Activated CD8-positive, alpha-beta memory T cell treated with anti-CD3 and anti-CD28 coated beads, Interleukin-2, amount 50 U/mL, for 24 hours (primary cell): Measurements from ENCODE around the gene BEST2.
"Not testable (repeated sequence)": the region's sequence is repeated elsewhere in the genome, so short reads cannot be mapped to it uniquely, and the experiment has no call there.

Source experiments
- DNase-seq: peaks from one replicate; pipeline ENCODE4 v3.0.0-alpha.2; 2020; ENCODE audit errors: extremely low read depth

BEST2 gene

DNA sequence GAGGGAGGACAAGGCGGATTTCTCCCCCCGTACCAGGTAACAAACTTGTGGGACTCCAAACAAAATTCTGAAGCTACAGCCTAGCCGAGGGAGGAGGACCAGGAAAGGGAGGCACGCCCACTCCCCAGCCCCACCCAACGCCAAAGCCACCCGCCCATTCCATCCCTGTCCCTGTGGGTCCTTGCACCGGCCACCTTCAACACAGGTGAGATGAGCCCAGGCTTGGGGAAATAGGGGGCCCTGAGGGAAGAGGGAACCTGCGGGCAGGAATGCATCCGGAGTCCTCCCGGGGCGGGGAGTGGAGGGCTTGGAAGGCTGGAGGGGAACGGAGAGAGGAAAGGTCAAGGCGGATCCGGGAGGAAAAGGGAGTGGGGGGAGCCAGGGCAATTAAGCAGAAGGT is at the start of gene BEST2:
BEST2 (plus strand) TSS at position 157 of the 400 bp plus-strand sequence. CDS start 802 bp downstream, outside the sequence.
- no peak for DNase-seq

DNA sequence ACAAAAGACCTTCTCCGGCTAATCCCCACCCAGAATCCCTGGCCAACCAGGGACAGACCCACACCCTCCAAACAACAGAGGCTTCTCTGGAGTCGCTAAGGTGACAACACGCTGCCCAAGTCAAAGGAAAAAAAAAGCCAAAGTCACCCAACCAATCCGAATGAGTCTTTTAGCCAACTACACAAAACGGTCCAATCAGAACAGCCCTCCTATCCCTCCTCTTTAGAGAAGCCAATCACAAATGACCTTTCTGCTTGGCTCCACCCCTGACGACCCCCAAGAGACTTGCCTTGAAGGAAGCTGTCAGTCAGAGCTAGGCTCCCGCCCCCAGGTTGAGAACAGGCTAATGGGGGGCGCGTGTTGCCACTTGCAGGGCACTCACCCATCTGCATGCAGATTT is 48.5 kb upstream of the BEST2 start:
- DNase-seq: no peak

DNA sequence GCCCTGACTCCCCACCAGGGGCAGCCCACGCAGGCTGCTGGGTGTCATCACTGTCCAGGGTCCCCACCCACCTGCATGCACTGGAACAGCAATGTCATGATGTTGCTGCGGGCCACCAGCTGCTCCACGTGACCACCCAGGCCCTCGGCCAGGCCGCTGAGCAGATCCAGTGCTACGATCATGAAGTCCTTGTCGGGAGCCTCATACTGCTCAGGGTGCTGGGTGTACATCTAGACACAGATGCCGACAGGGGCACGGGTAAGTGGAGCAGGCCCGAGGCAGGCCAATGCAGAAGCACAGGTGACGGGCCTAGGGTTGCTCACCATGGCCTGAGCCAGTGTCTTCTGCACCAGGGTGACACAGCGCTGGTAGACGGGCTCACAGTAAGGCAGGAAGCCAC is 46.4 kb upstream of the BEST2 start:
- DNase-seq: no peak

DNA sequence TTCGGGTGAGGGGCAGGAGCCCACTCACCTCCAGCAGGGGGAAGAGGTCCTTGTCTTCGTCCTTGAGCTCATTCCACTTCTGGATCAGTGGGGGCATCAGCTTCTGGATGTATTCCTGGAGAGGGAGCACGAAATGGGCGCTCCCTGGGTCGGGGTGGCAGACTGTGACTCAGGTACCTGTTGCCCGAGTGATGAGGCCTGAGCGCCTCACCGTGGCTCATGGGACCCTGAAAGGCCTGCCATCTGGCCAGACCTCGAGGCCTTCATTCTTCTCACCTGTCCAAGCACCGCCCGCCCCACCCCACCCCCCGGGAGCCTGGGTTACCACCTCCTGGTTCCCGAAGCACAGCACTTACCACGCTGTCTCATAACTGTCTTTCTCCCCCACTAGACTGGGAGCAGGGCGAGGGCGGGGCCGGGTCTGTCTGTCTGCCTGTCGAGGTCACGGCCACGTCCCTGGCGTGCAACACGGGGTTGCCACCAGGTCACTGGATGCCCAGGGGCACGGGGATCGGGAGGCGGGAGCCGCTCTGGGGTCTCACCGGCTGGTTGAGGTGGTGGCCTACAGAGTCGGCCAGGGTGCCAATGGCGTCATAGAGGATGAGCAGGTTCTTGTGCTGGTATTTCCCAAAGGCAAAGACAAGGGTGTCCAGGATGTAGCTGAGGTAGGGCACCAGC is 45.8 kb upstream of the BEST2 start:
- DNase-seq: no peak

DNA sequence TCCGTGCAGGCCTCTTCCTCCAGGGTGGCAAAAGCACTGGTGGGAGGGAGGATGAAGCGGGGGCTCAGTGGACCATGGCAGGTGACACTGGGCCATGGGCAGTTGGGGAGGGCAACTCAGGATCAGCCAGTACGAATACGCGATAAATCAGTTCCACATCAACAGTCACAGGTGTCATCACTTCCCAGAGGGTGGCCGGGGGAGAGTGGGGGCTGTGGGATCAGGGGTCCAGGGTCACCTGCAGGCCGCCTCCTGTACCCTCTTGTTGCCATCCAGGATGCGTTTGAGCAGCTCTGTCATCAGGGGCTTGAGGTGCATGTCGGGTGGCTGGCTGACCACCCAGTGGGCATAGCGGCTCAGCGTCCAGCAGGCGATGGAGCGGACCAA is 45.3 kb upstream of the BEST2 start:
- DNase-seq: no peak

DNA sequence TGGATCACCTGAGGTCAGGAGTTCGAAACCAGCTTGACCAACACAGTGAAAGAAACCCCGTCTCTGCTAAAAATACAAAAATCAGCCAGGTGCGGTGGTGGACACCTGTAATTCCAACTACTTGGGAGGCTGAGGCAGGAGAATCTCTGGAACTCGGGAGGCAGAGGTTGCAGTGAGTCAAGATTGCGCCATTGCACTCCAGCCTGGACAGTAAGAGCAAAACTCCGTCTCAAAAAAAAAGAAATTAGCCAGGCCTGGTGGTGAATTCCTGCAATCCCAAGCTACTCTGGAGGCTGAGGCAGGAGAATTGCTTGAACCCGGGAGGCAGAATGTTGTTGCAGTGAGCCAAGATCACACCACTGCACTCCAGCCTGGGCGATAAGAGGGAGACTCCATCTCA is 43.0 kb upstream of the BEST2 start:
- no peak for DNase-seq

DNA sequence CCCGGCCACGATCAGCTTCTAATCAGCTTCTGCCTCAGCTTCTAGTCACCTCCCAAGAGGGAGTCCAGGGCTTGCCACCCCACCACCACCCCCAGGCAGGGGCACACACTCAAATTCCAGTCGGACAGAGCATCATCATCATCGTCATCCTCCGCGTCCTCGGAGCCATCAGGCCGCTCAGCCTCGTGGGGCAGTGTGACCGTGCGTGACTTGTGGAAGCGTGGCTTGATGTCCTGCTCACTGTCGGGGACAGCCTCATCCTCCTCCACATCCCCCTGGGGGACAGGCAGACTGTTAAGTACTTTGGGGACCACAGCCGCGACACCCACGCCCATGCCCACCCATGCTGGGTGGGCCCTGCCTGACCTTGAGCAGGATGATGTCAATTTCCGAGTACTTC is 40.4 kb upstream of the BEST2 start:
- no peak for DNase-seq

DNA sequence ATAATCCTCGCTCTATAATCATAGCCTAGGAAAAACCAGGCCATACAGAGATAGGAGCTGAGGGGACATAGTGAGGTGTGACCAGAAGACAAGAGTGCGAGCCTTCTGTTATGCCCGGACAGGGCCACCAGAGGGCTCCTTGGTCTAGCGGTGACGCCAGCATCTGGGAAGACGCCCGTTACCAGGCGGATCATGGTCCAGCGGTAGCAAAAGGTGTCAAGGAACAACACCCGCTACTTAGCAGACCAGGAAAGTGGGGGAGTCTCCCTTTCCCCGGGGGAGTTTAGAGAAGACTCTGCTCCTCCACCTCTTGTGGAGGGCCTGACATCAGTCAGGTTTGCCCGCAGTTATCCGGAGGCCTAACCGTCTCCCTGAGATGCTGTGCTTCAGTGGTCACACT is 39.5 kb upstream of the BEST2 start:
- not testable (repeated sequence) for DNase-seq

DNA sequence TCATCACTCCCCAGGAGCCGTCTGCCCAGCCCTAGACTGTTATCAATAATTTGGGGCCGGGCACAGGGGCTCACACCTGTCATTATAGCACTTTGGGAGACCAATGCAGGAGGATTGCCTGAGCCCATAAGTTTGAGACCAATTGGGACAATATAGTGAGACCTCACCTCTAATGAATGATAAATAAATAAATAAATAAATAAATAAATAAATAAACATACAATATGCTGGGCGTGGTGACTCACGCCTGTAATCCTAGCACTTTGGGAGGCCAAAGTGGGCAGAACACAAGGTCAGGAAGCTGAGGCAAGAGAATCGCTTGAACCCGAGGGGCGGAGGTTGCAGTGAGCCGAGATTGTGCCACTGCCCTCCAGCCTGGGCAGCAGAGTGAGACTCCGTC is 38.3 kb upstream of the BEST2 start:
- DNase-seq: not testable (repeated sequence)

DNA sequence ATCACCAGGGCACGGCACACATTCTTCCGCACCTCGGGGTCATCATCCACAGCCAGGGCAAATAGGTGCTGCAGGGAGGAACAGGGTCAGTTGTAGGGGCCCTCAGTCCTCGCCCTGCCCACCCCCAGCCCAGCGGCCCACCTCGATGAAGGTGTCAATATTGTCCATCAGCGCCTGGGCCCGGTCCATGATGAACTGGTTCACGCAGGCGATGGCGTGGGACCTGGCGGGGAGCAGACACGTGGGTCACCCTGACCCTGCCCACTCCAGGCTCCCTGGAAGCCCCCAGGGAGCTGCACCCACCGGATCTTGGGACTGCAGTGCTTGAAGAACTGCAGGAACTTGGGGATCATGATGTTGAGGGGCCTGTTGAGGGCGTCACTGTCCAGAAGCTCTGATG is 36.5 kb upstream of the BEST2 start:
- DNase-seq: no peak

DNA sequence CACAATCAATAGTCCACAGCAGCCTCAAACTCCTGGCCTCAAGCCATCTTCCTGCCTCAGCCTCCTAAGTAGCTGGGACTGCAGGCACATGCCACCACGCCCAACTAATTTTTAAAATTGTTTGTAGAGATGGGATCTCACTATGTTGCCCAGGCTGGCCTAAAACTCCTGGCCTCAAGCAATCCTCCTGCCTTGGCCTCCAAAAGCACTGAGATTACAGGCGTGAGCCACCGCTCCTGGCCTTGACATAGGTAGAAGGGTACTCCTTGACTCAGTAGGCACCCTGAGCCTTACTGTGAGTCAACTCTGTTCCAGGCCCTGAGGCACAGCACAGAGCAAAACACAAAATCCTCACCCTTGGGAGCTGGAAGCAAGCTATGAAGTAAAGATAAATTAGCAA is 35.7 kb upstream of the BEST2 start:
- no peak for DNase-seq

DNA sequence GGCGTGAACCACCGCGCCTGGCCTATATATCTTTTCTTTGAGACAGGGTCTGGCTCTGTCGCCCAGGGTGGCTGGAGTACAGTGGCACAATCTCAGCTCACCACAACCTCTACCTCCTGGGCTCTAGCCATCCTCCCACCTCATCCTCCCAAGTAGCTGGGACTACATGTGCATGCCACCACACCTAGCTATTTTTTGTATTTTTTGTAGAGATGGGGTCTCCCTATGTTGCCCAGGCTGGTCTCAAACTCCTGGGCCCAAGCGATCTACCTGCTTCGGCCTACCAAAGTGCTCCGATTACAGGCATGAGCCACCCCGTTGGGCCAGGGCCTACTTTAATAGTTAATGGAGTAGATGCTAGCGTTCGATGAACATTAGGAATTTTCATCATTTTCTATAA is 31.3 kb upstream of the BEST2 start:
- no peak for DNase-seq

DNA sequence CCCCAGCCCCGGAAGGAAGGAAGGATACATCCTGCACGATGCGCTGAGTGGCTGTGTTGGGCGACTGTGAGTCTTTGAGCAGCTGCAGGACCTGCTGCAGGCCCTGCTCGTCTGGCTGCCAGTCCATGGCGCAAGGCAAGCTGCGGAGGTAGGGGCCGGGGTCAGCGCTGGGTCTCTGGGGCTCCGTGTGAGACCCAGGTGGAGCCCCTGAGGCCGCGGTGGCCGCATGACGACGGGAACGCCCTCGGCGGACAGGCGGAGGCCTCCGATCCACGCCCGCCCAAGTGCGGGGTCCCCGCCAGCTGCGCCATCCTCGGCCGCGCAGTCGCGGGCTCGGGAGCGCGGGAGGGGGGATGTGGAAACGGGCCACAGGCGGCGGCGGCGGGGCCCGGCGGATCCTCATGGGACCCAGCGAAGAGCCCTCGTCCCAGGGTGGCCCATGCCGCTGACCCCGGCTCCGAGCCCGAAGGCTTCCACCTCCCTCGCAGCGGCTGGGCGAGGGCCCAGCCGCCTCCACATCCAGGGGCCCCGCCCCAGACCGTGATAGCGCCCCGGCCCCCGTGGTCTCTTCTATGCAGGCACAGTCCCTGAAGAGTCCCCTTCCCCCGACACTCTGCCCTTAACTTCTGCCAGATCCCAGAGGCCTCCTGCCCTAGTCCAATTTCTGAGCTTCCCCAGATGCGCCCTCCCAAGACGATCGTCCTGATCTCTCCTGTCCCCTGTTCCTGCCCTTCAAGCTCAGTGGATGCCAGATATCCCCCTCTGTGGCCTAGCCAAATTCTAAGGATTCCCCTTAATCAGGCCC is 30.5 kb upstream of the BEST2 start:
- DNase-seq: no peak

DNA sequence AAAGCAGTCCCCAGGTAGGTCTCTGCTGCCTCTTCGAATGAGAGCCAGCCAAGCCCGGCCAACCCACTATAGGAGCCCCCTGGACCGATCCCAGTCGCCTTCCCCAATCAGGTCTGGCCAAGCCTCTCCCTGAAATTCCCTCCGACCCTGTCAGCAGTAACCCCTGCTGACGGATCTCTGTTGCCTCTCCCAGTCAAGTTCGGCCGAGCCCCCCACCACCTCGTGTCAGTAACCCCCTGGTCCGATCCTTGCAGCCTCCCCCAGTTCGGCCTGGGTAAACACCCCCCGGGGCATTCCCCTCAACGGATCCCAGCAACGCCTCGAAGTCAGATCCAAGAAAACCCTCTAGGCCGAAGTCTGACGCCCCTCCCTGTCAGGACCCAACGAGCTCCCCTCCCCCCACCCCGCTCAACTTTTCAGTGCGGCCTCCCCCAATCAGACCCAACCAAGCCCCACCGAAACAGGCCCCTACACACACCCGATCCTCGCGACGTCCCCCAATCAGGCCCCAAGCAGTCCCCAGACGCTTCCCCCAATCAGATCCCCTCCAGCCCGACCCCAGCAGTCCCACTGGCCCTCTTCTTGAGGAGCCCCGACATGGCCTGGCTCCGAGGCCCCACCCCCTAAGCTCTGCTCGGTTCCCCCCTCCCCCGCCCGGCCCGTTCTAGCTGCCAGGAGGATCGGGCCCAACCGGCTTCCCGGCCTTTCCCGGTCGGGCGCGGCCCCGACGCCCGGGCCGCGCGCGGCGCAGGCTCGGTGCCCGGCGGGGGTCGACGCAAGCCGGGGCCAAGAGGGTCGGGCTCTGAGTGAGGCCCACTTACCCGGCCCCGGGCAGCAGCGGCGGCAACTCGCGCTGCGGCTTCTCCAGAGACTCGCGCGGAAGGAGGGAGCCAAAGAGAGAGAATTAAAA is 29.7 kb upstream of the BEST2 start:
- DNase-seq: no peak

DNA sequence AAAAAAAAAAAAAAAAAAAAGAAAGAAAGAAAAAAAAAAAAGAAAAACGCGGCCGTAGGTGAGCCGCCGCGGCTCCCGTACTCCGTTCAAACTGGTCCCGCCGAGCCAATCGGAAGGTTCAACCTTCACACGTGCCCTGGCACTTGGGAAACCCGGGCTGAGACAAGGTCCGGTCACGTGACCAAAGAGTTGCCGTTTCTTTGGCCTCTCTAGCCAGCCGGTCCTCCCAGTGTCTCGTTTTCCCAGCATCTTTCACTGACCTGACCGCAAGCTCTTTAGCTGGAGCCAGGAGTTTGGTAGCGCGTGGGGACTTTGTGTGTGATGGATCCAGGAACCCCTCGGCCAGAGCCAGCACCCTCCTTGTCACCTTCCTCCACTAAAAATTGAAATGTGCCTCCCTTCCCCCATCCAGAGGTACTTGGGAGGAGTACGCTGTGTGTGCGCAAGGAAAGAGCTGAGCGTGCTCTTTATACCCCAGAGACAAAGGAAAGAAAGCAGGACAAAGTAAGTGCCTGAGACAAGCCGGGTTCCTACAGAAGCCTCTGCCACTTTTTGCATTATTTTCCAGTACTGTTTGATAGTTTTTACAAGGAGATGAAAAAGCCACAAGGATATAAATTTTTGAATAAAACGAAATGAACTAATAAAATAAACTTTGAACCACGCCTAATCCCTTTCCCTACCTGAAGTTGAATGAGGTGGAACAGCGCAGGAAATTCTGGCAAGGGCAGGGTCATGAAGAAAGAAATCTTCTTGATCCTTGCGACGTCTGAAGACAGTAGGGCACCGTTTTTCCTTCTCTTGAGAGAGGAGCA is 28.8 kb upstream of the BEST2 start:
- DNase-seq: peak; percentile 91

DNA sequence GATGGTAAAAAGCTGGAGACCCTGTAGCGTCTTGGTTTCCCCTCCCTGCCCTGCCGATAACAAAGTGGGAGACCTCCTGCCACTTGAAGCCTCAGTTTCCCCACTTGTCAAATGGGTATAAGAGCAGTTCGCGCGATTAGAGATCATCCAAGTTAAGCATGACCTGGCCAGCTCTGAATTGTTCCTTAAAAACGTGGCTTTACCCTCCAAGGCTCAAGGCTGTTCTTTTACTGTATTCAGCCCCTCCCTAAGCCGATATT is 28.3 kb upstream of the BEST2 start:
- DNase-seq: no peak

DNA sequence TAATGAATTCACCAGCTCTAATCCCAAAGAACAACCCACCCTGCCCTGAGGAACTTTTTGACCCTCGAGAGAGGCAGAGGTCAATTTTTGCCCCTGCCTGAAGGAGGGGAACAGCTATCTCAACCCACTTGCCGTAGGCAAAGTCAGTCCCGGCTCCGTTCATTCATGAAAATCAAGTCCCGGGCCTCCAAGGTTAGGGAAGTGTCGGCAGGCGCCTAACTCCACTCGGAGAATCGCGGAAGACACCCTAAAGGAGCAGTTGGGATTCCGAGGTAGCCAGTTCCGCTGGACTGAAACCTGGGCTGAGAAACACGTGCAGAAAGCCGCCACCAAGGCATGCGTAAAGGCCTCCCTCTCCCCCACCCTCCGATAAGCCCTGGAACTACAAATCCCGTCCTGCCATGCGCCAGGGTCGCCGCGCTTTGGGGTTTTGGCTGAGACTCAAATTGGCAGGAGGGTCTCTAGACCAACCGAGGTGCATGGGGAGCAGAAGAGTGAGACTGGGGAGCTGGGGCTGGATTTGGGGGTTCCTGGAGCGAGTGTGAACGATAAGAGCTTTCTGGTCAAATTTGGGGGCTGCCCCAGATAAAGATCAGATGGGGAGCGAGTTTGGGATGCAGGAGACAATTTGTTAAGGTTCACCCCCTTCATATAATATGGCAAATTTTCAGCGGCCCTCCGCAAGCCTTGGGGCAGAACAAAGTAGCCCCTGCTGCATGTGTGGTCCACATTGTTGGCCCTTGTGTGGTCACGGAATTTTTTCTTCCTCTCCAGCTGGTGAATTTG is 27.8 kb upstream of the BEST2 start, which contains the start of gene TNPO2:
TNPO2 (minus strand) TSS at position 292 of the 786 bp plus-strand sequence. CDS start 2,955 bp downstream, outside the sequence.
- DNase-seq: no peak

DNA sequence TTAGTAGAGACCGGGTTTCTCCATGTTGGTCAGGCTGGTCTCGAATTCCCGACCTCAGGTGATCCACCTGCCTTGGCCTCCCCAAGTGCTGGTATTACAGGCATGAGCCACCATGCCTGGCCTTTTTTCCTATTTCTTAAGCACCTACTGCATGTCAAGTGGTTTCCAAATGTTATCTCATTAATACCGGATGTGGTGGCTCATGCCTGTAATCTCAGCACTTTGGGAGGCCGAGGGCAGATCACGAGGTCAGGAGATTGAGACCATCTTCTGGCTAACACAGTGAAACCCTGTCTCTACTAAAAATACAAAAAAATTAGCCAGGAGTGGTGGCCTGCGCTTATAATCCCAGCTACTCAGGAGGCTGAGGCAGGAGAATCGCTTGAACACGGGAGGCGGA is 26.0 kb upstream of the BEST2 start:
- not testable (repeated sequence) for DNase-seq

DNA sequence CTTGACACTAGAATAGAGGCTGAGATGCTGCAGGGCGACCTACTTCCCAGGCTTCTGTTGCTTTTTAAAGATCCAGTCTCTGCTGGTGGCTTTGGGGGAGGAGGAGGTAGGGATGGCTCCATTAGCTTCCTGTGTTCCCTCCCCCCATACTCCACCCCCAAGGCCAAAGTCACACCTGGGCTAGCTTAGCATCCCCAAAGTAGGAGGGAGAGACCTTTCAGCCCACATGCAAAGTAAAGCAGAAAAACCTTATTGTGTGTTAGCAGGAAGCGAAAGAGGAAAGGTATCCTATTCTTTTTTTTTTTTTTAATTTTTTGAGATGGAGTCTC is 24.6 kb upstream of the BEST2 start:
- DNase-seq: no peak

DNA sequence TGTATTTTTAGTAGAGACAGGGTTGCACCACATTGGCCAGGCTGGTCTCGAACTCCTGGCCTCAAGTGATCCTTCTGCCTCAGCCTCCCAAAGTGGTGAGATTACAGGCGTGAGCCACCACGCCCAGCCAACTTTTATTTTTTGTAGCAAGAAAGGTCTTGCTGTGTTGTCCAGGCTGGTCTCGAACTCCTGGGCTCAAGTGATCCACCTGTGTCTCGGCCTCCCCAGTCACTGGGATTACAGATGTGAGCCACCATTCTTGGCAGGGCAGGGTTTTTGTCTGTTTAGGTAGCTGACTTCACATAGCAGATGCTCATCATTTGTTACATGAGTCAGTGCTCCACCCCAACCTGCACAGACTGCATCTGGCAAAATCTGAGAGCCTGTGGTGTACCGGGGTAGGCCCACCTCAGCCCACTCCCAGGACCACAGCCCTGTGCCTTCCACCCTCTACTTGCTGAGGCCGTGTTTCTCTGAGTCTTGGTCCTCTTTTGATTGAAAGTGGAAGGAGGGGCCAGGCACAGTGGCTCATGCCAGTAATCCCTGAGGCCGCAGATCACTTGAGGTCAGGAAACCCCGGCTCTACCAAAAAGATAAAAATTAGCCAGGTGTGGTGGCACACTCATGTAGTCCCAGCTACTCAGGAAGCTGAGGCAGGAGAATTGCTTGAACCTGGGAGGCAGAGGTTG is 23.7 kb upstream of the BEST2 start:
- DNase-seq: no peak
